ENCODE results near the gene PAX3. TPM values are rescaled to one million over a fixed set of nuclear protein-coding genes. Genes with fewer than 3 reads are reported as not detected.

PAX3 gene
- total RNA-seq, 1 experiment from 2014 or later, result not detected

- ATAC-seq (peak; percentile 98), DNase-seq (ENCODE audit: low read depth, low spot score) (peak; percentile 35)
- ChIA-PET POLR2A (interaction anchor here (1.0 kb wide), 1 partner anchor 244 kb away, joined by 4 read pairs; no protein-coding TSS in a partner anchor), CTCF (interaction anchor here (0.7 to 1.9 kb wide), 21 partner anchors 8 to 372 kb away, joined by 3 to 55 read pairs (median 4); partner anchors contain the start of gene FARSB), RAD21 (ENCODE audit: low non-redundant PET in 1 of 2, low total read pairs in 2 of 2, uncharacterized antibody in 2 of 2, unreplicated experiment in 2 of 2) (interaction anchor here (0.6 to 1.3 kb wide), 5 partner anchors 9 to 280 kb away, joined by 3 to 13 read pairs (median 3); no protein-coding TSS in a partner anchor)
- Histone ChIP-seq H2AFZ (ENCODE audit: low read depth, low read length, poor library complexity, severe bottlenecking) (peak overlapping the region; percentile 94), H4K20me1 (ENCODE audit: insufficient read depth) (no peaks in the 10 kb centered on the region), H3K9me2 (ENCODE audit: insufficient read depth) (no peaks in the 10 kb centered on the region), H3K4me2 (ENCODE audit: low read length) (peak overlapping the region; percentile 96), H3K9me3 (ENCODE audit: control insufficient read depth in 1 of 2, insufficient read depth in 1 of 2, low read depth in 1 of 2, low read length in 2 of 2) (no peaks in the 10 kb centered on the region), H3K79me2 (ENCODE audit: insufficient read depth, low read length) (no peaks in the 10 kb centered on the region), H3K27me3 (ENCODE audit: insufficient read depth, low read length) (peaks cover 28% of the 10 kb centered on the region), H3K4me1 (ENCODE audit: control insufficient read depth in 1 of 2, insufficient read depth in 2 of 2, low read length in 2 of 2) (peaks cover 0 to 8% of the 10 kb centered on the region in 2 experiments; a peak in 2 of 4 replicates), H3K4me3 (replicated peaks in 1 of 2; ENCODE audit: low read depth in 1 of 2, low read length in 2 of 2) (peak overlapping the region; percentile 36 to 58), H3K27ac (ENCODE audit: low read depth, low read length) (no peak overlapping the region), H3K9ac (ENCODE audit: low read length) (no peak overlapping the region), H3K36me3 (ENCODE audit: control insufficient read depth in 1 of 2, insufficient read depth in 2 of 2, low read length in 2 of 2) (no peaks in the 10 kb centered on the region)
- no TSS peak for BruUV-seq (replicated peaks)
- TF ChIP-seq FOSL1 (IDR thresholded peaks at IDR 0.05; ENCODE audit: low read depth) (no peak), EGR1 (IDR thresholded peaks at IDR 0.05; ENCODE audit: low read depth) (no peak), CBX3 (IDR thresholded peaks at IDR 0.05; ENCODE audit: low read depth) (no peak), CTCF (IDR thresholded peaks at IDR 0.05 in 2 of 3, conservative IDR thresholded peaks at IDR 0.05 in 1 of 3; ENCODE audit: borderline replicate concordance in 1 of 3, insufficient read depth in 1 of 3, low read depth in 2 of 3, low read length in 2 of 3) (peak; percentile 39 to 74 (median 54)), JUND (IDR thresholded peaks at IDR 0.05) (no peak), MAX (IDR thresholded peaks at IDR 0.05) (peak; percentile 70), RAD21 (IDR thresholded peaks at IDR 0.05; ENCODE audit: low read depth) (peak; percentile 86)
- intact Hi-C loops (cut with micrococcal nuclease), result loop anchor here (1.0 to 5.0 kb wide), 3 partner anchors 244 to 584 kb away; no protein-coding TSS in a partner anchor
Observed at GRCh38 chr2:222318026-222318711, 19.4 kb upstream of the PAX3 start.
